CD14-positive monocyte (primary cell): ENCODE measurements around the gene ZFPM1. TPM values are rescaled to one million over a fixed set of nuclear protein-coding genes. Genes with fewer than 3 reads are reported as not detected.

Experiments used
- DNase-seq, 3 donors: peaks; one replicate each; pipeline ENCODE4 v3.0.0-alpha.2; 2011 to 2022
- H2AFZ ChIP-seq: 2 replicates; pipeline ENCODE4 v1.6.0; 2012; ENCODE audit warnings: mild to moderate bottlenecking, low read depth, low read length, inconsistent platforms; ENCODE audit not compliant: insufficient read depth, poor library complexity, severe bottlenecking
- H3K27ac ChIP-seq, 2 donors: 1 replicate in 1 of 2; 2 replicates in 1 of 2; pipeline ENCODE4 v1.5.1; 2012 to 2013; ENCODE audit warnings: low read length in 2 of 2, control low read depth in 1 of 2, inconsistent platforms in 1 of 2, low read depth in 1 of 2, mild to moderate bottlenecking in 1 of 2
- H3K27me3 ChIP-seq, 2 donors: one replicate each; pipeline versions ENCODE4 v1.6.0 to v1.6.1; 2011 to 2013; ENCODE audit warnings: low read length in 2 of 2; ENCODE audit not compliant: control insufficient read depth in 2 of 2, insufficient read depth in 2 of 2
- H3K36me3 ChIP-seq, 2 donors: replicated peaks in 1 of 2; 1 replicate in 1 of 2; 2 replicates in 1 of 2; pipeline versions ENCODE4 v1.5.1 to v1.6.1; 2012 to 2013; ENCODE audit warnings: low read length in 2 of 2, control low read depth in 1 of 2, inconsistent platforms in 1 of 2, mild to moderate bottlenecking in 1 of 2; ENCODE audit not compliant: insufficient read depth in 2 of 2, control insufficient read depth in 1 of 2
- H3K4me1 ChIP-seq, 2 donors: 1 replicate in 1 of 2; 2 replicates in 1 of 2; pipeline versions ENCODE4 v1.5.1 to v1.6.1; 2012 to 2013; ENCODE audit warnings: low read length in 2 of 2, control low read depth in 1 of 2, inconsistent platforms in 1 of 2, mild to moderate bottlenecking in 1 of 2, moderate library complexity in 1 of 2; ENCODE audit not compliant: insufficient read depth in 2 of 2, control insufficient read depth in 1 of 2
- H3K4me2 ChIP-seq: replicated peaks from 2 replicates; pipeline ENCODE3; 2012; ENCODE audit warnings: low read length, moderate library complexity, mild to moderate bottlenecking; ENCODE audit not compliant: poor library complexity, severe bottlenecking; ENCODE audit errors: extremely low read depth
- H3K4me3 ChIP-seq, 3 experiments: fragments of 200-600 bp in 1 of 3; sonication (generic) in 1 of 3; replicated peaks in 1 of 3; 1 replicate in 2 of 3; 2 replicates in 1 of 3; pipeline ENCODE4 v1.5.1; 2011 to 2013; ENCODE audit warnings: low read length in 3 of 3, mild to moderate bottlenecking in 3 of 3, control low read depth in 2 of 3, low read depth in 2 of 3, inconsistent platforms in 1 of 3, moderate library complexity in 1 of 3
- H3K79me2 ChIP-seq: 2 replicates; pipeline ENCODE4 v1.6.0; 2012; ENCODE audit warnings: mild to moderate bottlenecking, control low read depth, inconsistent platforms, low read length, moderate library complexity; ENCODE audit not compliant: insufficient read depth
- H3K9ac ChIP-seq: 2 replicates; pipeline ENCODE4 v1.6.0; 2017; ENCODE audit warnings: low read length, mild to moderate bottlenecking; ENCODE audit not compliant: insufficient read depth, poor library complexity, severe bottlenecking
- H3K9me3 ChIP-seq, 2 donors: replicated peaks in 1 of 2; 1 replicate in 1 of 2; 2 replicates in 1 of 2; pipeline versions ENCODE4 v1.5.1 to v1.6.1; 2012 to 2013; ENCODE audit warnings: low read length in 2 of 2, control low read depth in 1 of 2; ENCODE audit not compliant: control insufficient read depth in 1 of 2, insufficient read depth in 1 of 2
- H4K20me1 ChIP-seq: 2 replicates; pipeline ENCODE4 v1.6.0; 2012; ENCODE audit warnings: mild to moderate bottlenecking, low read length, control low read depth, moderate library complexity; ENCODE audit not compliant: insufficient read depth
- H3K27ac Mint-ChIP-seq, 7 donors: one replicate each; pipeline ENCODE4 v1.8.0; 2020; ENCODE audit warnings: mild to moderate bottlenecking in 7 of 7, mixed read lengths in 7 of 7, moderate library complexity in 6 of 7, inconsistent platforms in 2 of 7
- H3K27me3 Mint-ChIP-seq, 3 donors: one replicate each; pipeline ENCODE4 v1.8.0; 2021 to 2022; ENCODE audit warnings: low read depth in 3 of 3, mild to moderate bottlenecking in 3 of 3, mixed read lengths in 3 of 3, moderate library complexity in 3 of 3, inconsistent platforms in 1 of 3
- H3K36me3 Mint-ChIP-seq, 2 donors: one replicate each; pipeline ENCODE4 v1.8.0; 2020; ENCODE audit warnings: mixed read lengths in 2 of 2, inconsistent platforms in 1 of 2, mild to moderate bottlenecking in 1 of 2
- H3K4me1 Mint-ChIP-seq: one replicate; pipeline ENCODE4 v1.8.0; 2020; ENCODE audit warnings: mild to moderate bottlenecking, mixed read lengths
- H3K4me3 Mint-ChIP-seq, 2 donors: one replicate each; pipeline ENCODE4 v1.8.0; 2020; ENCODE audit warnings: mild to moderate bottlenecking in 2 of 2, mixed read lengths in 2 of 2, moderate library complexity in 1 of 2
- H3K9me3 Mint-ChIP-seq, 7 donors: one replicate each; pipeline ENCODE4 v1.8.0; 2020 to 2022; ENCODE audit warnings: mixed read lengths in 7 of 7, mild to moderate bottlenecking in 6 of 7, moderate library complexity in 6 of 7, inconsistent platforms in 2 of 7
- CTCF ChIP-seq: fragments of 200-600 bp; IDR thresholded peaks from one replicate; pipeline ENCODE4 v1.8.0; 2022; ENCODE audit warnings: antibody characterized with exemption, mild to moderate bottlenecking
- WGBS: methylation state at CpG from one replicate; pipeline ENCODE4 v1.1.5; 2013; ENCODE audit warnings: missing lambda C conversion rate; ENCODE audit not compliant: insufficient coverage; 5-methylcytosine and 5-hydroxymethylcytosine counted together
- intact Hi-C, 2 donors: fragments of 100-400 bp; cut with micrococcal nuclease; formaldehyde crosslinking; loops; one replicate each; pipeline versions ENCODE4 v1.15.0 to v1.15.1; 2023
- polyA plus RNA-seq, 3 donors: library from polyadenylated mRNA; depleted of rRNA in 1 of 3; unstranded in 2 of 3; stranded (reverse) in 1 of 3; fragments of 300-500 nt in 2 of 3; fragments of >200 nt in 1 of 3; fragmentation: Illumina TruSeq in 2 of 3; gene quantifications; 1 replicate in 2 of 3; 2 replicates in 1 of 3; pipeline ENCODE4 v1.2.3, GENCODE V29; 2012 to 2021

ZFPM1 gene
- polyA plus RNA-seq, 3 donors: 0.04 to 0.19 (median 0.12) TPM

GRCh38 chr16:88535857-88536222, 82.8 kb downstream of the ZFPM1 start:
- Histone ChIP-seq H3K4me1 (peaks cover 9 to 10% of the 10 kb centered on the region in 2 donors), H3K27me3 (peaks cover 0 to 14% of the 10 kb centered on the region in 2 donors), H4K20me1 (peaks cover 5% of the 10 kb centered on the region), H2AFZ (no peak overlapping the region), H3K4me2 (no peak overlapping the region), H3K27ac (no peak overlapping the region), H3K79me2 (peaks cover 3% of the 10 kb centered on the region), H3K9me3 (no peaks in the 10 kb centered on the region), H3K36me3 (no peaks in the 10 kb centered on the region), H3K4me3 (no peak overlapping the region), H3K9ac (no peak overlapping the region)
- H3K27ac Mint-ChIP-seq: peak overlapping the region in 3 of 7 donors; percentile 30 to 37 (median 31)
- no peaks in the 10 kb centered on the region for H3K36me3 Mint-ChIP-seq
- no peaks in the 10 kb centered on the region for H3K9me3 Mint-ChIP-seq
- TF ChIP-seq CTCF: no peak
- peaks cover 17 to 28% (median 28%) of the 10 kb centered on the region in 3 donors for H3K27me3 Mint-ChIP-seq
- no peak for DNase-seq
- intact Hi-C loops: loop anchor here in 1 of 2 donors (2.0 kb wide), 1 partner anchor 83 kb away; the partner anchor contains the start of gene ZFPM1
- H3K4me3 Mint-ChIP-seq: no peak overlapping the region
- peaks cover 10% of the 10 kb centered on the region for H3K4me1 Mint-ChIP-seq
- 100% methylated on average over 6 of the region's 9 CpGs for WGBS

GRCh38 chr16:88536510-88536909, 83.4 kb downstream of the ZFPM1 start:
- Histone ChIP-seq H3K9ac (no peak overlapping the region), H3K36me3 (no peaks in the 10 kb centered on the region), H3K9me3 (no peaks in the 10 kb centered on the region), H3K79me2 (peaks cover 3% of the 10 kb centered on the region), H2AFZ (no peak overlapping the region), H3K4me3 (no peak overlapping the region), H3K27ac (no peak overlapping the region), H3K4me1 (peaks cover 9 to 10% of the 10 kb centered on the region in 2 donors), H3K27me3 (peaks cover 0 to 16% of the 10 kb centered on the region in 2 donors), H4K20me1 (peaks cover 5% of the 10 kb centered on the region), H3K4me2 (no peak overlapping the region)
- intact Hi-C loops: no loop called here
- Mint-ChIP-seq H3K27ac (peak overlapping the region in 1 of 7 donors; percentile 30), H3K27me3 (peaks cover 18 to 31% (median 26%) of the 10 kb centered on the region in 3 donors), H3K4me3 (no peak overlapping the region), H3K36me3 (no peaks in the 10 kb centered on the region), H3K9me3 (peaks cover 0 to under 1% (median 0%) of the 10 kb centered on the region in 7 donors), H3K4me1 (peaks cover 10% of the 10 kb centered on the region)
- TF ChIP-seq CTCF: no peak
- 98% methylated on average over 10 of the region's 11 CpGs for WGBS
- DNase-seq: no peak
